ENCODE data around the gene CREBBP. TPM values are rescaled to one million over a fixed set of nuclear protein-coding genes. Genes with fewer than 3 reads are reported as not detected.
"Not testable (repeated sequence)": the region's sequence is repeated elsewhere in the genome, so short reads cannot be mapped to it uniquely, and the experiment has no call there.

The CREBBP gene
- total RNA-seq, 2 donors from 2014 or later, result 65.0 to 103 TPM

GRCh38 chr16:3718019-3718391 is 162.5 kb downstream of the CREBBP start:
- peaks cover 3 to 19% of the 10 kb centered on the region in 2 donors for H3K4me1 ChIP-seq (ENCODE audit: control insufficient read depth in 1 of 2, low read depth in 2 of 2)
- H3K27ac ChIP-seq, result peak overlapping the region; percentile 83 to 86
- no peak for TF ChIP-seq CTCF (IDR thresholded peaks at IDR 0.05)
- no peak for DNase-seq (ENCODE audit: low spot score)
- H3K9me3 ChIP-seq, result no peaks in the 10 kb centered on the region
- H3K36me3 ChIP-seq, result no peaks in the 10 kb centered on the region
- no peak for ATAC-seq (ENCODE audit: insufficient number of reproducible peaks, low FRiP score, low read depth)
- H3K4me3 ChIP-seq, result peak overlapping the region; percentile 81
- H3K27me3 ChIP-seq (replicated peaks; ENCODE audit: insufficient read depth), result no peaks in the 10 kb centered on the region

- Histone ChIP-seq H3K27ac (peak within 1 kb of the TSS; percentile 83 to 86), H3K9me3 (no peaks in the 10 kb centered on the region), H3K36me3 (no peaks in the 10 kb centered on the region), H3K27me3 (replicated peaks; ENCODE audit: insufficient read depth) (no peaks in the 10 kb centered on the region), H3K4me3 (peak within 1 kb of the TSS; percentile 81), H3K4me1 (ENCODE audit: control insufficient read depth in 1 of 2, low read depth in 2 of 2) (peaks cover 3 to 19% of the 10 kb centered on the region in 2 donors)
- DNase-seq (ENCODE audit: low spot score), result peak; percentile 51
- ATAC-seq (ENCODE audit: insufficient number of reproducible peaks, low FRiP score, low read depth), result peak; percentile 84
- no peak for TF ChIP-seq CTCF (IDR thresholded peaks at IDR 0.05)
These were observed 163.1 kb downstream of the CREBBP start, which contains the start of gene TRAP1 for GRCh38 chr16:3717235-3718018. Gene TRAP1 (minus strand): TSS chr16:3717524. CDS start chr16:3717508, 16 bp downstream.

- peaks cover 3 to 19% of the 10 kb centered on the region in 2 donors for H3K4me1 ChIP-seq (ENCODE audit: control insufficient read depth in 1 of 2, low read depth in 2 of 2)
- ATAC-seq (ENCODE audit: insufficient number of reproducible peaks, low FRiP score, low read depth), result peak; percentile 9
- H3K9me3 ChIP-seq, result no peaks in the 10 kb centered on the region
- H3K27me3 ChIP-seq (replicated peaks; ENCODE audit: insufficient read depth), result no peaks in the 10 kb centered on the region
- no peak for DNase-seq (ENCODE audit: low spot score)
- no peaks in the 10 kb centered on the region for H3K36me3 ChIP-seq
- no peak for TF ChIP-seq CTCF (IDR thresholded peaks at IDR 0.05)
- peak overlapping the region; percentile 81 for H3K4me3 ChIP-seq
- peak overlapping the region; percentile 83 to 86 for H3K27ac ChIP-seq
These were observed 163.7 kb downstream of the CREBBP start for GRCh38 chr16:3716831-3717234.

GRCh38 chr16:3715430-3715829 is 165.1 kb downstream of the CREBBP start:
- Histone ChIP-seq H3K27me3 (replicated peaks; ENCODE audit: insufficient read depth) (no peaks in the 10 kb centered on the region), H3K36me3 (no peaks in the 10 kb centered on the region), H3K27ac (no peak overlapping the region), H3K4me3 (no peak overlapping the region), H3K9me3 (no peaks in the 10 kb centered on the region), H3K4me1 (ENCODE audit: control insufficient read depth in 1 of 2, low read depth in 2 of 2) (peaks cover 3 to 19% of the 10 kb centered on the region in 2 donors)
- no peak for TF ChIP-seq CTCF (IDR thresholded peaks at IDR 0.05)
- DNase-seq (ENCODE audit: low spot score) (no peak), ATAC-seq (ENCODE audit: insufficient number of reproducible peaks, low FRiP score, low read depth) (no peak)

- not testable (repeated sequence) for DNase-seq (ENCODE audit: low spot score); H3K36me3 ChIP-seq; H3K27ac ChIP-seq; H3K9me3 ChIP-seq; H3K27me3 ChIP-seq (replicated peaks; ENCODE audit: insufficient read depth); ATAC-seq (ENCODE audit: insufficient number of reproducible peaks, low FRiP score, low read depth); H3K4me3 ChIP-seq
- H3K4me1 ChIP-seq (ENCODE audit: control insufficient read depth in 1 of 2, low read depth in 2 of 2), result peaks cover 3 to 19% of the 10 kb centered on the region in 2 donors
These were observed 166.1 kb downstream of the CREBBP start for GRCh38 chr16:3714378-3714777.

All from thoracic aorta (tissue), 2 donors.